Measurements from ENCODE around the gene SIVA1. TPM values are rescaled to one million over a fixed set of nuclear protein-coding genes. Genes with fewer than 3 reads are reported as not detected.
"Not testable (repeated sequence)": the region's sequence is repeated elsewhere in the genome, so short reads cannot be mapped to it uniquely, and the experiment has no call there.

The SIVA1 gene
- total RNA-seq, 1 experiment from 2014 or later: 169 TPM

- not testable (repeated sequence) for H3K9me3 ChIP-seq, DNase-seq, H3K4me3 ChIP-seq, H3K27me3 ChIP-seq, H3K36me3 ChIP-seq
These were observed 23.6 kb upstream of the SIVA1 start for GRCh38 chr14:104729176-104729834.

- no peaks in the 10 kb centered on the region for H3K27me3 ChIP-seq
- H3K36me3 ChIP-seq: no peaks in the 10 kb centered on the region
- no peak for DNase-seq
These were observed 23.1 kb upstream of the SIVA1 start for GRCh38 chr14:104729835-104730181.

GRCh38 chr14:104730487-104730886, 22.5 kb upstream of the SIVA1 start:
- no peaks in the 10 kb centered on the region for H3K27me3 ChIP-seq
- no peaks in the 10 kb centered on the region for H3K36me3 ChIP-seq
- no peak overlapping the region for H3K4me3 ChIP-seq
- no peak for DNase-seq
- no peaks in the 10 kb centered on the region for H3K9me3 ChIP-seq

More at GRCh38 chr14:104729835-104730181, 23.1 kb upstream of the SIVA1 start:
- Histone ChIP-seq H3K4me3 (no peak overlapping the region), H3K9me3 (no peaks in the 10 kb centered on the region)

- Histone ChIP-seq H3K36me3 (no peaks in the 10 kb centered on the region), H3K4me3 (no peak overlapping the region), H3K9me3 (no peaks in the 10 kb centered on the region), H3K27me3 (no peaks in the 10 kb centered on the region)
- no peak for DNase-seq
These were observed 21.3 kb upstream of the SIVA1 start for GRCh38 chr14:104731320-104732294.

GRCh38 chr14:104732355-104732804, 20.6 kb upstream of the SIVA1 start:
- no peak for DNase-seq
- H3K27me3 ChIP-seq: no peaks in the 10 kb centered on the region
- no peaks in the 10 kb centered on the region for H3K9me3 ChIP-seq
- no peak overlapping the region for H3K4me3 ChIP-seq
- no peaks in the 10 kb centered on the region for H3K36me3 ChIP-seq

GRCh38 chr14:104732931-104733681, 19.8 kb upstream of the SIVA1 start:
- H3K4me3 ChIP-seq: no peak overlapping the region
- no peaks in the 10 kb centered on the region for H3K27me3 ChIP-seq
- DNase-seq: no peak
- no peaks in the 10 kb centered on the region for H3K9me3 ChIP-seq
- no peaks in the 10 kb centered on the region for H3K36me3 ChIP-seq

GRCh38 chr14:104734051-104734587, 18.8 kb upstream of the SIVA1 start:
- DNase-seq: no peak
- H3K27me3 ChIP-seq: no peaks in the 10 kb centered on the region
- H3K36me3 ChIP-seq: no peaks in the 10 kb centered on the region
- H3K9me3 ChIP-seq: no peaks in the 10 kb centered on the region
- H3K4me3 ChIP-seq: no peak overlapping the region

- H3K27me3 ChIP-seq: no peaks in the 10 kb centered on the region
- H3K36me3 ChIP-seq: no peaks in the 10 kb centered on the region
- DNase-seq: no peak
- no peak overlapping the region for H3K4me3 ChIP-seq
- no peaks in the 10 kb centered on the region for H3K9me3 ChIP-seq
These were observed 18.4 kb upstream of the SIVA1 start for GRCh38 chr14:104734601-104734990.

- no peaks in the 10 kb centered on the region for H3K27me3 ChIP-seq
- DNase-seq: no peak
- no peak overlapping the region for H3K4me3 ChIP-seq
- no peaks in the 10 kb centered on the region for H3K36me3 ChIP-seq
- no peaks in the 10 kb centered on the region for H3K9me3 ChIP-seq
These were observed 17.8 kb upstream of the SIVA1 start for GRCh38 chr14:104734991-104735779.

GRCh38 chr14:104735830-104736642, 16.9 kb upstream of the SIVA1 start:
- Histone ChIP-seq H3K27me3 (no peaks in the 10 kb centered on the region), H3K4me3 (no peak overlapping the region), H3K36me3 (no peaks in the 10 kb centered on the region), H3K9me3 (no peaks in the 10 kb centered on the region)
- no peak for DNase-seq

- DNase-seq: no peak
- no peaks in the 10 kb centered on the region for H3K36me3 ChIP-seq
- no peaks in the 10 kb centered on the region for H3K9me3 ChIP-seq
- H3K4me3 ChIP-seq: no peak overlapping the region
- H3K27me3 ChIP-seq: no peaks in the 10 kb centered on the region
These were observed 14.4 kb upstream of the SIVA1 start for GRCh38 chr14:104738375-104739019.

- no peaks in the 10 kb centered on the region for H3K36me3 ChIP-seq
- H3K9me3 ChIP-seq: no peaks in the 10 kb centered on the region
- no peak overlapping the region for H3K4me3 ChIP-seq
- H3K27me3 ChIP-seq: no peaks in the 10 kb centered on the region
- DNase-seq: no peak
These were observed 13.9 kb upstream of the SIVA1 start for GRCh38 chr14:104739026-104739425.

- H3K36me3 ChIP-seq: no peaks in the 10 kb centered on the region
These were observed 13.1 kb upstream of the SIVA1 start for GRCh38 chr14:104739546-104740516.

More at GRCh38 chr14:104739546-104740516, 13.1 kb upstream of the SIVA1 start:
- DNase-seq: no peak
- H3K9me3 ChIP-seq: no peaks in the 10 kb centered on the region
- no peaks in the 10 kb centered on the region for H3K27me3 ChIP-seq
- no peak overlapping the region for H3K4me3 ChIP-seq

Data from MG63 (cell line).